22Rv1 (cell line): Measurements from ENCODE around the gene TCEAL4.

Experiments
- H3K27ac ChIP-seq: fragments of 450-650 bp; 2 replicates; pipeline ENCODE4 v1.5.1; 2017
- CTCF ChIP-seq: fragments of 450-650 bp; IDR thresholded peaks from 2 replicates; pipeline ENCODE4 v1.5.1; 2017; ENCODE audit warnings: mild to moderate bottlenecking
- ZFX ChIP-seq: fragments of 450-650 bp; IDR thresholded peaks from 2 replicates; pipeline ENCODE4 v1.6.1; 2017; ENCODE audit warnings: antibody characterized with exemption, borderline replicate concordance

TCEAL4 gene

GRCh38 chrX:103549916-103550315 lies 35.4 kb upstream of the TCEAL4 start:
- TF ChIP-seq CTCF (no peak), ZFX (no peak)
- no peak overlapping the region for H3K27ac ChIP-seq

DNA sequence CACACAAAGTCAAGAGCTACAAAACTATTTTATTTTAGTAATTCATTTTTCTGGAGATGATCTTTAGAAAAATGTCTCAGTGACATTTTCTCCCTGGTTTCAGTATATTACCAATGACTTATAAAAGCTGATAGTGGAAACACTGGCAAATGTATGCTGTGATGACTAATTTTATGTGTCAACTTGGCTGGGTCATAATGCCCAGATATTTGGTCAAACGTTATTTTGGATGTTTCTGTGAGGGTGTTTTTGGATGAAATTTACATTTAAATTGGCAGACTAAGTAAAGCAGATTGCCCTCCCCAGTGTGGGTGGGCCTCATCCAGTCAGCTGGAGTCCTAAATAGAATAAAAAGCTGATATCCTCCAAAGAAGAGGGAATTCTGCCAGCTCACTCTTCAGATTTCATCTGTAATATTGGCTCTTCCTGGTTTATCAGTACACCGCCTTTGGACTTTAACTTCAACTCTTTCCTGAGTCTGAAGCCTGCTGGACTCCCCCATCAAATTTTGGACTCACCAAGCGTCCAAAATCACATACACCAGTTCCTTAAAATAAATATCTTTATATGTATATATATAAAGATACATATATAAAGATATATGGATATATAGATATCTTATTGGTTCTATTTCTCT lies 34.8 kb upstream of the TCEAL4 start:
- TF ChIP-seq ZFX (no peak), CTCF (no peak)

GRCh38 chrX:103552236-103552635 lies 33.1 kb upstream of the TCEAL4 start:
- no peak overlapping the region for H3K27ac ChIP-seq
- TF ChIP-seq ZFX (no peak), CTCF (no peak)

More for the DNA sequence above, 34.8 kb upstream of the TCEAL4 start:
- no peak overlapping the region for H3K27ac ChIP-seq

DNA sequence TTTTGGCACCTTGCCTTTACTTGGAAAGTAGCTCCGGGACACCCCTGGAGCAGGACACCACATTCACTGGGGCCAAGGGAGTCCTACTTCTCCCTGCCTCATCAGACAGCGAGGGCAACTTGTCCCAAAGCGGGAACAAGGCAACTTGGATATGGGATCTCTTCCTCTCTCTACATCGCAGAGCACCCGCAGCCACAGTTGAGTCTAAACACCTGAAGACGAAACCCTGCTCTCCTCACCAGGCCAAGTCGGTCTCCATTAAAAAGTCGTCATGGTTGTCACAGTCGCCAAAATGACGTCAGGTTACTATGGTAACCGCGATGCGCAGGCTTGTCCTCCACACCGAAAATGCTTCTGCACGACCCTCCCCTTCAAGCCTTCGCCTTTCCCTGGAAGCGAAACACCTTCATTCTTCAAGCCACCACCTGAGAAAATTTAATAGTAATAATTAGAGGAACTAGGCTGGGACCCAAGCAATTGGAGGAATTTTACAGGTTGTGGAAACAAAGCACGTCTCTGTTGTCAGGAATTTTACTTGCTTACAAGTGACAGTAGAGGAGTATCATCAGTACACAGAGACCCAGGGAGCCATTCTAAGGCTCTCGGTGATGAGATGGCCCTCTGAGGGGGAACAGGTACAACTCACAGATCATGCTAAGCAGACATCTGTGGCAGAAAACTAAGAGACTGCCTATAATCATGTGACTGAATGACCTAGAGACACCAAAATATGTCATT lies 30.5 kb upstream of the TCEAL4 start:
- no peak overlapping the region for H3K27ac ChIP-seq
- TF ChIP-seq ZFX = no peak
- no peak for TF ChIP-seq CTCF

DNA sequence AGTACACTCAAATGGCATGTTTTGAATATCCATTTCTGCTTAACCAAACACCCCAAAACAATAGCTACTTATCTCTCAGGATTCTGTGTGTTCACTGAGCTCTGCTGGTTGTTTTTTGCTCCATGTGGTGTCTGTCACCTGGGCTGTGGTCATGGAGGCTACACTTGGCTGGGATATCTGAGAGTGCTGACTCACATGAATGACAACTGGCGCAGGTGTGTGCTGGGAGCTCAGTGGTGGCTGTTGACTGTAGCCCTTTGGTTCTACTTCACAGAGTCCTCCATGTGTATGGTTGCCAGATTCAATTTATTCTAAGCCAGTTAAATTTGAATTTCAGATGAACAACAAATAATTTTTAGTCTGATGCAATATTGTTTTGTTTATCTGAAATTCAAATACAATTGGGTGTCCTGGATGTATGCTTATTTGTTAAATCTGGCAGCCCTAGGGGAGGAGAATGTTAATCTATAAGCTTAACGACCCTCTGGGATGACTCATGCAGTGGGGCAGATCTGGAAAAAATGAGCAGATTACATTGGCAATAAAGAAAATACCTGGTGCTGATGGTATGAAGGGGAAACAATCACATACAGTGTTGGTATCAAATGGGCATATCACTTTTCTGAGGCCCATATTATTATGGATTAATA lies 28.2 kb upstream of the TCEAL4 start:
- H3K27ac ChIP-seq = no peak overlapping the region
- TF ChIP-seq CTCF (no peak), ZFX (no peak)

GRCh38 chrX:103560256-103560655 lies 25.1 kb upstream of the TCEAL4 start:
- no peak for TF ChIP-seq CTCF
- TF ChIP-seq ZFX = no peak
- H3K27ac ChIP-seq = no peak overlapping the region

DNA sequence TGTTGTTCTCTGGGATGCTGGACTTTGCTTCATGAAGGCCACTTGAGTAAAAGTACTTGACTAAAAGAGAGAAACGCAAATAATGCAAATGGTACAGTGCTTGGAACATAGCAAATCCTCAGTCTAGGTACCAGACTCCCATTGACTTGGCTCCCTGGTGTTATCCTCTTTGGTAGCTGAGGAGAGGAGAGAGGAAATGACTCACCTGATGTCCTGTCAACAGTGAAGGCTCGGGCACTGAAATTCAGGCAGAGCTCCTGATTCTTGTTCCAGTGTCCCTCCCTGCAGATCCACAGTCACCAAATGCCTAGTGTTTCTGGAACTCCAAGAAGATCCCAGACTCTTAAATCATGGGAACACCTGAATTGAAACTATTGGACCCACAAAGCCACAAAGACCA lies 22.5 kb upstream of the TCEAL4 start:
- no peak overlapping the region for H3K27ac ChIP-seq
- TF ChIP-seq CTCF = no peak
